Mesendoderm (in vitro differentiated cells): ENCODE data around the gene PCDHA3.
"Not testable (repeated sequence)": the region's sequence is repeated elsewhere in the genome, so short reads cannot be mapped to it uniquely, and the experiment has no call there.

Source experiments
- DNase-seq: peaks from one replicate; pipeline ENCODE4 v3.0.0; 2013
- H2AK5ac ChIP-seq: 2 replicates; pipeline ENCODE4 v1.6.1; 2013; ENCODE audit warnings: low read length, inconsistent platforms
- H2BK120ac ChIP-seq: 2 replicates; pipeline ENCODE4 v1.6.1; 2013; ENCODE audit warnings: low read depth, mild to moderate bottlenecking, low read length, moderate library complexity, mixed read lengths
- H2BK15ac ChIP-seq: replicated peaks from 2 replicates; pipeline ENCODE4 v1.6.1; 2013; ENCODE audit warnings: low read depth, mild to moderate bottlenecking, moderate library complexity
- H2BK5ac ChIP-seq: 2 replicates; pipeline ENCODE4 v1.6.1; 2013; ENCODE audit warnings: low read length, inconsistent platforms
- H3K18ac ChIP-seq: 2 replicates; pipeline ENCODE4 v1.6.1; 2013; ENCODE audit warnings: mild to moderate bottlenecking, low read length, mixed read lengths
- H3K23ac ChIP-seq: one replicate; pipeline ENCODE4 v1.6.1; 2013; ENCODE audit warnings: low read length
- H3K27ac ChIP-seq: 2 replicates; pipeline ENCODE4 v1.5.1; 2013; ENCODE audit warnings: low read depth, mild to moderate bottlenecking, inconsistent platforms, low read length, moderate library complexity
- H3K27me3 ChIP-seq: 2 replicates; pipeline ENCODE4 v1.6.1; 2013; ENCODE audit warnings: low read length, control low read depth, mild to moderate bottlenecking, inconsistent platforms; ENCODE audit not compliant: insufficient read depth, poor library complexity
- H3K36me3 ChIP-seq: 2 replicates; pipeline ENCODE4 v1.6.1; 2013; ENCODE audit warnings: low read length, inconsistent platforms; ENCODE audit not compliant: control insufficient read depth, insufficient read depth
- H3K4ac ChIP-seq: one replicate; pipeline ENCODE4 v1.6.1; 2013; ENCODE audit warnings: low read depth, mild to moderate bottlenecking, low read length, moderate library complexity
- H3K4me1 ChIP-seq: 2 replicates; pipeline ENCODE4 v1.6.1; 2013; ENCODE audit warnings: low read depth, low read length, inconsistent platforms; ENCODE audit not compliant: control insufficient read depth
- H3K4me2 ChIP-seq: 2 replicates; pipeline ENCODE4 v1.6.1; 2013; ENCODE audit warnings: low read length
- H3K4me3 ChIP-seq: 2 replicates; pipeline ENCODE4 v1.5.1; 2013; ENCODE audit warnings: mild to moderate bottlenecking, low read length
- H3K56ac ChIP-seq: one replicate; pipeline ENCODE4 v1.6.1; 2013; ENCODE audit warnings: low read length
- H3K79me1 ChIP-seq: 2 replicates; pipeline ENCODE4 v1.6.1; 2013; ENCODE audit warnings: low read length, inconsistent platforms
- H3K79me2 ChIP-seq: 2 replicates; pipeline ENCODE4 v1.6.1; 2013; ENCODE audit warnings: mild to moderate bottlenecking, low read length; ENCODE audit not compliant: control insufficient read depth, insufficient read depth
- H3K9ac ChIP-seq: 2 replicates; pipeline ENCODE4 v1.6.1; 2013; ENCODE audit warnings: low read length, inconsistent platforms
- H4K5ac ChIP-seq: one replicate; pipeline ENCODE4 v1.6.1; 2013; ENCODE audit warnings: low read length
- H4K8ac ChIP-seq: one replicate; pipeline ENCODE4 v1.6.1; 2013; ENCODE audit warnings: low read depth, mild to moderate bottlenecking, control low read depth, low read length, moderate library complexity
- WGBS: extraction: QIAGEN DNeasy Blood & Tissue Kit; methylation state at CpG from one replicate; pipeline ENCODE4 v1.1.7; 2013; ENCODE audit warnings: low lambda C conversion rate, missing lambda C conversion rate; ENCODE audit not compliant: insufficient coverage; ENCODE audit errors: extremely low coverage; 5-methylcytosine and 5-hydroxymethylcytosine counted together

Gene PCDHA3

GRCh38 chr5:140848139-140849102 is 47.6 kb downstream of the PCDHA3 start, which contains the start of gene PCDHA9:
Gene PCDHA9 (plus strand): TSS chr5:140848382. CDS start chr5:140848496, 114 bp downstream.
- H3K4me3 ChIP-seq: not testable (repeated sequence)

GRCh38 chr5:140849831-140850634 is 49.2 kb downstream of the PCDHA3 start:
- not testable (repeated sequence) for H3K9ac ChIP-seq, H2AK5ac ChIP-seq, H3K18ac ChIP-seq, H4K8ac ChIP-seq, H3K79me2 ChIP-seq, H3K4ac ChIP-seq, H4K5ac ChIP-seq, H3K4me2 ChIP-seq, H3K4me1 ChIP-seq, H3K27me3 ChIP-seq, H2BK120ac ChIP-seq, H3K36me3 ChIP-seq, H3K56ac ChIP-seq, H2BK15ac ChIP-seq, H2BK5ac ChIP-seq, H3K4me3 ChIP-seq, H3K79me1 ChIP-seq, H3K23ac ChIP-seq, DNase-seq, H3K27ac ChIP-seq
- no CpG with 5 or more reads among the region's 101 CpGs for WGBS

More at GRCh38 chr5:140848139-140849102, 47.6 kb downstream of the PCDHA3 start, which contains the start of gene PCDHA9:
- not testable (repeated sequence) for H3K36me3 ChIP-seq, H3K4me2 ChIP-seq, H3K27ac ChIP-seq, H3K23ac ChIP-seq, DNase-seq, H3K4me1 ChIP-seq, H4K8ac ChIP-seq, H2BK15ac ChIP-seq, H2BK120ac ChIP-seq, H2BK5ac ChIP-seq, H3K4ac ChIP-seq, H4K5ac ChIP-seq, H2AK5ac ChIP-seq, H3K56ac ChIP-seq, H3K79me1 ChIP-seq, H3K79me2 ChIP-seq, H3K18ac ChIP-seq, H3K27me3 ChIP-seq, H3K9ac ChIP-seq
- no CpG with 5 or more reads among the region's 48 CpGs for WGBS
